ENCODE measurements around the gene SCARF2. TPM values are rescaled to one million over a fixed set of nuclear protein-coding genes. Genes with fewer than 3 reads are reported as not detected.

The SCARF2 gene
- total and polyA plus RNA-seq, 2 of the 8 experiments (the other 6 are each of a cell fraction or from before 2014, with no cell fraction given), result 4.2 to 9.8 TPM

DNA sequence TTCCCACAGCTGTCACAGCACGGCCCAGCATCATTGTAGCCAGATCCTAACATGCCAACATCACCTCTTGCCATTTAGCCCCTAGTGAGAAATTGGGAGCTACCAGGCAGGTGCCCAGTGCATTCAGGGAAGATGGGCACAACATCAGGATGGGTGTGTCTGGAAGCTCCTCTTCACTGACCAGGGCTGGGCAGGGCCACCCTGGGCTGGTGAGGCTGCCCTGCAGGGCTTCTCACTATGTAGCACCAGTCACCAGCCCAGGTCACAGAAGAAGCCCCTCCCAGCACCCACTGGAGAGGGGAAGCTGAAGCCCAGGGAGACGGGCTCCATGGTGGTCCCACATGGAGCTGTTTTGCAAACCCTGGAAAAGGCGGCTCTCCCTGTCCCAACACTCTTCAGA lies 29.8 kb downstream of the SCARF2 start:
- no peak overlapping the region for H2AK5ac ChIP-seq (ENCODE audit: low read depth, low read length)
- ChIA-PET CTCF (ENCODE audit: partially characterized antibody) (interaction anchor here (0.5 to 4.8 kb wide), 7 partner anchors 10 to 396 kb away, joined by 3 to 27 read pairs (median 4); no protein-coding TSS in a partner anchor), POLR2A (ENCODE audit: partially characterized antibody) (interaction anchor here (0.6 to 1.3 kb wide), 5 partner anchors 14 to 299 kb away, joined by 3 to 4 read pairs (median 4); partner anchors contain the start of genes DGCR6L and ZNF74)
- H3K23ac ChIP-seq (ENCODE audit: insufficient read length), result no peak overlapping the region
- TF ChIP-seq KDM1A (IDR thresholded peaks at IDR 0.05; ENCODE audit: borderline replicate concordance, low read length), result no peak
- no peak for TF ChIP-seq CHD2 (IDR thresholded peaks at IDR 0.05; ENCODE audit: low read length)
- no peak for TF ChIP-seq RNF2 (IDR thresholded peaks at IDR 0.05; ENCODE audit: borderline replicate concordance, low read depth, low read length, missing control alignments, poor library complexity, severe bottlenecking)
- TF ChIP-seq POLR2A (IDR thresholded peaks at IDR 0.05; ENCODE audit: control extremely low read depth in 1 of 2, low read depth in 2 of 2, low read length in 2 of 2), result no peak
- TF ChIP-seq YY1 (IDR thresholded peaks at IDR 0.05; ENCODE audit: low read depth, low read length), result no peak
- TF ChIP-seq ASH2L (IDR thresholded peaks at IDR 0.05; ENCODE audit: low read length), result no peak
- no peak for TF ChIP-seq GTF2F1 (IDR thresholded peaks at IDR 0.05; ENCODE audit: borderline replicate concordance, low read depth, low read length)
- no peak for TF ChIP-seq SP2 (IDR thresholded peaks at IDR 0.05; ENCODE audit: low read length)
- no peak overlapping the region for H2BK20ac ChIP-seq (ENCODE audit: low read length)
- no peak overlapping the region for H3K4ac ChIP-seq (replicated peaks; ENCODE audit: insufficient read length, low read depth, low read length)
- no peak overlapping the region for H2BK12ac ChIP-seq (ENCODE audit: low read depth, low read length)
- DNase-seq (ENCODE audit: low read depth in 1 of 2, low spot score in 2 of 2) (no peak), FAIRE-seq (no peak)
- no peak overlapping the region for H3K4me3 ChIP-seq (ENCODE audit: extremely low read depth in 1 of 4, insufficient read depth in 2 of 4, low read depth in 3 of 4, low read length in 4 of 4)
- no peak overlapping the region for H3K9ac ChIP-seq (replicated peaks in 1 of 4; ENCODE audit: extremely low read depth in 1 of 4, low read depth in 3 of 4, low read length in 3 of 4)
- H4K5ac ChIP-seq (ENCODE audit: insufficient read length, low read depth, low read length), result no peak overlapping the region
- H3K79me1 ChIP-seq (ENCODE audit: low read depth, low read length), result no peaks in the 10 kb centered on the region; the same call in 1 of the 2 replicates
- no peaks in the 10 kb centered on the region; a peak in 1 of 7 replicates for H3K4me1 ChIP-seq (replicated peaks in 1 of 4; ENCODE audit: control insufficient read depth in 3 of 4, insufficient read depth in 4 of 4, low read length in 3 of 4)
- H3K14ac ChIP-seq (ENCODE audit: insufficient read length), result no peak overlapping the region
- peaks cover 0 to 17% of the 10 kb centered on the region in 2 experiments for H4K20me1 ChIP-seq (replicated peaks in 1 of 2; ENCODE audit: control insufficient read depth in 1 of 2, insufficient read depth in 2 of 2, low read length in 2 of 2)
- no peak overlapping the region for H3K56ac ChIP-seq (replicated peaks; ENCODE audit: insufficient read length, low read depth, low read length)
- no peak overlapping the region for H4K91ac ChIP-seq (replicated peaks; ENCODE audit: insufficient read length, low read length)
- no peaks in the 10 kb centered on the region for H3K79me2 ChIP-seq (ENCODE audit: control insufficient read depth in 1 of 2, insufficient read depth in 2 of 2, low read length in 2 of 2)
- no peaks in the 10 kb centered on the region for H3K23me2 ChIP-seq (ENCODE audit: low read depth, low read length)
- H3K27ac ChIP-seq (ENCODE audit: low read depth, low read length), result no peak overlapping the region
- no peak overlapping the region for H2AFZ ChIP-seq (ENCODE audit: low read length)
- H2BK120ac ChIP-seq (replicated peaks; ENCODE audit: low read depth, low read length), result no peak overlapping the region
- no peaks in the 10 kb centered on the region for H3K9me3 ChIP-seq (ENCODE audit: insufficient read depth in 2 of 2, low read depth in 1 of 2, low read length in 1 of 2)
- H4K8ac ChIP-seq (ENCODE audit: extremely low read depth, insufficient read depth, low read length), result no peak overlapping the region
- H3K36me3 ChIP-seq (ENCODE audit: control insufficient read depth in 2 of 4, insufficient read depth in 4 of 4, low read length in 3 of 4), result peaks cover 0 to 20% (median 9%) of the 10 kb centered on the region in 4 experiments; a peak in 5 of 8 replicates
- H3K18ac ChIP-seq (ENCODE audit: extremely low read depth, low read length), result no peak overlapping the region
- H2BK5ac ChIP-seq (ENCODE audit: low read depth, low read length), result no peak overlapping the region
- H2BK15ac ChIP-seq (ENCODE audit: low read length), result no peak overlapping the region
- 81% methylated on average over 3 of the region's 3 CpGs; no CpG with 5 or more reads in 1 of the 2 experiments for WGBS, 2 experiments (ENCODE audit: extremely low coverage in 1 of 2, insufficient coverage in 1 of 2, insufficient read length in 1 of 2, insufficient replicate concordance in 2 of 2, low coverage in 1 of 2, low lambda C conversion rate in 2 of 2, missing lambda C conversion rate in 1 of 2)
- H3K27me3 ChIP-seq (replicated peaks in 1 of 4; ENCODE audit: control insufficient read depth in 3 of 4, extremely low read depth in 1 of 4, insufficient read depth in 3 of 4, low read length in 3 of 4), result no peaks in the 10 kb centered on the region
- H3K4me2 ChIP-seq (ENCODE audit: insufficient read depth in 1 of 2, low read depth in 2 of 2, low read length in 2 of 2), result no peak overlapping the region
